Measurements from ENCODE around the gene CDC27.
A peak's percentile ranks its signal among the peaks of the same experiment; 100 is the strongest.

Gene CDC27

DNA sequence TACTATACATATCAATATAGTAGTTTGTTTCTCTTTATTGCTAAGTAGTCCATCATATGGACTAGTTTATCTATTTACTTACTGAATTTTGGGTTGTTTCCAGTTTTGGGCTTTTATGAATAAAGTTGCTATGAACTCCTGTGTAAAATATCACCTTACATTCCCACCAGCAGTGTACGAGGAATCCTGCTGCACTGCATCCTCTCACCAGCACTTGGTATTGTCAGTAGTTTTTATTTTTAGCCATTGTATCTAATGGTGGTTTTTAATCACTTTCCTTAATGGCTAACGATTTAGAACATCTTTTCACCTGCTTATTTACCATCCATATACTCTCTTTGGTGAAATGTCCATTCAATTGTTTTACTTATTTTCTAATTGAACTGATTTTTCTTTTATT is 24.0 kb downstream of the CDC27 start:
- WGBS (ENCODE audit: extremely low coverage, insufficient coverage, low lambda C conversion rate), result no CpG with 5 or more reads among the region's 2 CpGs

DNA sequence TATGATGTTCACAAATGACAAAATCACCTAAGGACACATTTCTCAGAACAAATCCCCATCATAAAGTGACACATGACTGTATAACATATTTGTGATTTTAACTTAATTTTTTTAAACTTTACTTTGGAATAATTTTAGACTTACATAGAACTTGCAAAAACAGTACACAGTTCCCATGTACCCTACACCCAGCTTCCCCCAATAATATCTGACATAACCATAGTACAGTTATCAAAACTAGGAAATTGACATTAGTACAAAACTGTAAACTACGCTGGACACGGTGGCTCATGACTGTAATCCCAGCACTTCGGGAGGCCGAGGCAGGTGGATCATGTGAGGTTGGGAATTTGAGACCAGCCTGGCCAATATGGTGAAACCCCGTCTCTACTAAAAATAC is 24.8 kb downstream of the CDC27 start:
- no peaks in the 10 kb centered on the region for H3K27me3 ChIP-seq (ENCODE audit: insufficient read depth, low read length, poor library complexity)
- no peaks in the 10 kb centered on the region for H3K79me2 ChIP-seq (ENCODE audit: control insufficient read depth, insufficient read depth, low read length)
- DNase-seq, result no peak
- no CpG with 5 or more reads among the region's 5 CpGs for WGBS (ENCODE audit: extremely low coverage, insufficient coverage, low lambda C conversion rate)
- H2BK5ac ChIP-seq (ENCODE audit: low read length), result no peak overlapping the region
- no peak overlapping the region for H4K8ac ChIP-seq (ENCODE audit: low read depth, low read length)
- no peak overlapping the region for H3K27ac ChIP-seq (ENCODE audit: low read depth, low read length)
- no peak overlapping the region for H2BK120ac ChIP-seq (ENCODE audit: low read depth, low read length)
- no peak overlapping the region for H3K23ac ChIP-seq (ENCODE audit: low read length)
- H3K36me3 ChIP-seq (ENCODE audit: control insufficient read depth, insufficient read depth, low read length), result peaks cover under 1% of the 10 kb centered on the region
- no peak overlapping the region for H3K4me2 ChIP-seq (ENCODE audit: low read length)
- H3K4me1 ChIP-seq (ENCODE audit: control insufficient read depth, low read depth, low read length), result peaks cover 3% of the 10 kb centered on the region
- no peak overlapping the region for H2BK15ac ChIP-seq (replicated peaks; ENCODE audit: low read depth)
- H3K4me3 ChIP-seq (ENCODE audit: low read length), result no peak overlapping the region
- no peak overlapping the region for H2AK5ac ChIP-seq (ENCODE audit: low read length)
- H3K4ac ChIP-seq (ENCODE audit: low read depth, low read length), result no peak overlapping the region
- H3K18ac ChIP-seq (ENCODE audit: low read length), result no peak overlapping the region
- H3K56ac ChIP-seq (ENCODE audit: low read length), result no peak overlapping the region
- no peak overlapping the region for H3K9ac ChIP-seq (ENCODE audit: low read length)
- H4K5ac ChIP-seq (ENCODE audit: low read length), result no peak overlapping the region
- no peaks in the 10 kb centered on the region for H3K79me1 ChIP-seq (ENCODE audit: low read length)

More for the DNA sequence above, 24.0 kb downstream of the CDC27 start:
- Histone ChIP-seq H2BK5ac (ENCODE audit: low read length) (no peak overlapping the region), H2BK120ac (ENCODE audit: low read depth, low read length) (no peak overlapping the region), H3K23ac (ENCODE audit: low read length) (no peak overlapping the region), H3K4me2 (ENCODE audit: low read length) (no peak overlapping the region), H3K79me1 (ENCODE audit: low read length) (no peaks in the 10 kb centered on the region), H3K56ac (ENCODE audit: low read length) (no peak overlapping the region), H2BK15ac (replicated peaks; ENCODE audit: low read depth) (no peak overlapping the region), H3K4ac (ENCODE audit: low read depth, low read length) (no peak overlapping the region), H3K79me2 (ENCODE audit: control insufficient read depth, insufficient read depth, low read length) (no peaks in the 10 kb centered on the region), H3K4me3 (ENCODE audit: low read length) (no peak overlapping the region), H4K8ac (ENCODE audit: low read depth, low read length) (no peak overlapping the region), H3K4me1 (ENCODE audit: control insufficient read depth, low read depth, low read length) (peaks cover 3% of the 10 kb centered on the region), H2AK5ac (ENCODE audit: low read length) (no peak overlapping the region), H3K27ac (ENCODE audit: low read depth, low read length) (no peak overlapping the region), H4K5ac (ENCODE audit: low read length) (no peak overlapping the region), H3K9ac (ENCODE audit: low read length) (no peak overlapping the region), H3K27me3 (ENCODE audit: insufficient read depth, low read length, poor library complexity) (no peaks in the 10 kb centered on the region), H3K36me3 (ENCODE audit: control insufficient read depth, insufficient read depth, low read length) (no peaks in the 10 kb centered on the region), H3K18ac (ENCODE audit: low read length) (no peak overlapping the region)
- DNase-seq, result no peak

- Histone ChIP-seq H2BK15ac (replicated peaks; ENCODE audit: low read depth) (no peak overlapping the region), H3K27me3 (ENCODE audit: insufficient read depth, low read length, poor library complexity) (no peaks in the 10 kb centered on the region), H3K79me1 (ENCODE audit: low read length) (no peaks in the 10 kb centered on the region), H3K36me3 (ENCODE audit: control insufficient read depth, insufficient read depth, low read length) (peaks cover 2% of the 10 kb centered on the region), H4K5ac (ENCODE audit: low read length) (no peak overlapping the region), H2BK5ac (ENCODE audit: low read length) (no peak overlapping the region), H3K4me3 (ENCODE audit: low read length) (no peak overlapping the region), H2AK5ac (ENCODE audit: low read length) (no peak overlapping the region), H3K4ac (ENCODE audit: low read depth, low read length) (no peak overlapping the region), H3K23ac (ENCODE audit: low read length) (no peak overlapping the region), H3K18ac (ENCODE audit: low read length) (no peak overlapping the region), H3K4me2 (ENCODE audit: low read length) (no peak overlapping the region), H2BK120ac (ENCODE audit: low read depth, low read length) (no peak overlapping the region), H3K79me2 (ENCODE audit: control insufficient read depth, insufficient read depth, low read length) (no peaks in the 10 kb centered on the region), H3K56ac (ENCODE audit: low read length) (no peak overlapping the region), H3K27ac (ENCODE audit: low read depth, low read length) (no peak overlapping the region), H3K9ac (ENCODE audit: low read length) (no peak overlapping the region), H3K4me1 (ENCODE audit: control insufficient read depth, low read depth, low read length) (no peaks in the 10 kb centered on the region), H4K8ac (ENCODE audit: low read depth, low read length) (no peak overlapping the region)
- no peak for DNase-seq
- no CpG with 5 or more reads among the region's 2 CpGs for WGBS (ENCODE audit: extremely low coverage, insufficient coverage, low lambda C conversion rate)
Measured at GRCh38 chr17:47162013-47162622, 27.0 kb downstream of the CDC27 start.

DNA sequence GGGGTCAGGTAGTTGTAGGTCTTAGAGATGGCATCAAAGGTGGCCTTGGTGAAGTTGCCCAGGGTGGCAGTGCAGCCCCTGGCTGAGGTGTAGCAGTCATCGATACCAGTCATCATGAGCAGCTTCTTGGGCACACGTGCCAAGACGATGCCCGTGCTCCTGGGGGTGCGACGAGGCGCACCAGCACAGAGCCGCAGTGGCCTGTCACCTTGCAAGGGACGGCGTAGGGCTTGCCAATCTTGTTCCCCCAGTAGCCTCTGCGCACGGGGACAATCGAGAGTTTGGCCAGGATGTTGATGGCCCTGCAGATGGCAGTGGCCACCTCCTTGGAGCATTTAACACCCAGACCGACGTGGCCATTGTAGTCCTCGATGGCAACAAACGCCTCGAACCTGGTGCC is 29.8 kb downstream of the CDC27 start:
- Histone ChIP-seq H3K36me3 (ENCODE audit: control insufficient read depth, insufficient read depth, low read length) (peaks cover 2% of the 10 kb centered on the region), H3K9ac (ENCODE audit: low read length) (no peak overlapping the region), H4K5ac (ENCODE audit: low read length) (no peak overlapping the region), H3K4ac (ENCODE audit: low read depth, low read length) (no peak overlapping the region), H2BK120ac (ENCODE audit: low read depth, low read length) (no peak overlapping the region), H3K56ac (ENCODE audit: low read length) (no peak overlapping the region), H3K27me3 (ENCODE audit: insufficient read depth, low read length, poor library complexity) (no peaks in the 10 kb centered on the region), H2BK15ac (replicated peaks; ENCODE audit: low read depth) (no peak overlapping the region), H3K79me2 (ENCODE audit: control insufficient read depth, insufficient read depth, low read length) (no peaks in the 10 kb centered on the region), H3K4me1 (ENCODE audit: control insufficient read depth, low read depth, low read length) (no peaks in the 10 kb centered on the region), H4K8ac (ENCODE audit: low read depth, low read length) (no peak overlapping the region), H2BK5ac (ENCODE audit: low read length) (no peak overlapping the region), H3K23ac (ENCODE audit: low read length) (no peak overlapping the region), H3K18ac (ENCODE audit: low read length) (no peak overlapping the region), H3K4me3 (ENCODE audit: low read length) (no peak overlapping the region), H3K79me1 (ENCODE audit: low read length) (no peaks in the 10 kb centered on the region), H2AK5ac (ENCODE audit: low read length) (no peak overlapping the region), H3K27ac (ENCODE audit: low read depth, low read length) (no peak overlapping the region), H3K4me2 (ENCODE audit: low read length) (no peak overlapping the region)
- WGBS (ENCODE audit: extremely low coverage, insufficient coverage, low lambda C conversion rate), result no CpG with 5 or more reads among the region's 18 CpGs
- no peak for DNase-seq

DNA sequence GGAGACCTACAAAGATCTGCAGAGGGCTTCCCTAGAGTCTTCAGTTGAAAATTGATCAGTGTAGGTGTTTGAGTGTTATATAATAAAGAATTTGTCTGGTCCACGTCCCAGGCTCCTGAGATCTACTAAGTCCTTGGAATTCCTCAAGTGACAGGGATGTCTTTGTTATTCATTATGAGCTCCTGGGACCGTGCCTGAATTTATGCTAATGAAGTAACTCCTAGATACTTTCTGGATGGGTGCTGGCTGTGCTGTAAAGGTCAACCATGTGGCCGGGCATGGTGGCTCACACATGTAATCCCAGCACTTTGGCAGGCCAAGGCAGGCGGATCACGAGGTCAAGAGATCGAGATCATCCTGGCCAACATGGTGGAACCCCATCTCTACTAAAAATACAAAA is 43.7 kb downstream of the CDC27 start:
- no peak overlapping the region for H3K27ac ChIP-seq (ENCODE audit: low read depth, low read length)
- no peak overlapping the region for H4K5ac ChIP-seq (ENCODE audit: low read length)
- H3K36me3 ChIP-seq (ENCODE audit: control insufficient read depth, insufficient read depth, low read length), result no peaks in the 10 kb centered on the region
- H3K79me2 ChIP-seq (ENCODE audit: control insufficient read depth, insufficient read depth, low read length), result no peaks in the 10 kb centered on the region
- H3K27me3 ChIP-seq (ENCODE audit: insufficient read depth, low read length, poor library complexity), result no peaks in the 10 kb centered on the region
- H3K79me1 ChIP-seq (ENCODE audit: low read length), result no peaks in the 10 kb centered on the region
- no peak overlapping the region for H3K9ac ChIP-seq (ENCODE audit: low read length)
- H3K18ac ChIP-seq (ENCODE audit: low read length), result no peak overlapping the region
- H2BK5ac ChIP-seq (ENCODE audit: low read length), result no peak overlapping the region
- no peak overlapping the region for H3K56ac ChIP-seq (ENCODE audit: low read length)
- H2AK5ac ChIP-seq (ENCODE audit: low read length), result no peak overlapping the region
- no CpG with 5 or more reads among the region's 6 CpGs for WGBS (ENCODE audit: extremely low coverage, insufficient coverage, low lambda C conversion rate)
- no peak overlapping the region for H2BK15ac ChIP-seq (replicated peaks; ENCODE audit: low read depth)
- no peak overlapping the region for H3K4ac ChIP-seq (ENCODE audit: low read depth, low read length)
- H3K4me2 ChIP-seq (ENCODE audit: low read length), result no peak overlapping the region
- no peaks in the 10 kb centered on the region for H3K4me1 ChIP-seq (ENCODE audit: control insufficient read depth, low read depth, low read length)
- no peak overlapping the region for H3K23ac ChIP-seq (ENCODE audit: low read length)
- H4K8ac ChIP-seq (ENCODE audit: low read depth, low read length), result no peak overlapping the region
- H3K4me3 ChIP-seq (ENCODE audit: low read length), result no peak overlapping the region
- DNase-seq, result peak; percentile 28
- H2BK120ac ChIP-seq (ENCODE audit: low read depth, low read length), result no peak overlapping the region

DNA sequence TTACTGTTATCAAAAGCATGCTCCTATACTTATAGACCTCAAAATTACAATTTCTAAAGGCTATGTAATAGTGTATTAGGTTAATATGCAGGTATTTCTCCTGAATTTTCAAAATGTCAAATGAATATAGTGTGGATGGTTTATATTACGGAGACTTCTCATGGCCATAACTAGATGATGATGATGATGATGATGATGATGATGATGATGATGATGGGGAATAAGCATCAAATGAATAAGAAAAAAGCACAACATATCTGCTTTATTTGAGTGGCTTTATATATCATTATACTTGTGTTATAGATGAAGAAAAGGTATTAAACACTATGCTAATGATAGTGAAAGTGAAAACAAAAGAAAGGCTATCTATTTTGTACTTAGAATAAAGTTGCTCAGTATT is 53.9 kb downstream of the CDC27 start:
- Histone ChIP-seq H3K9ac (ENCODE audit: low read length) (no peak overlapping the region), H3K23ac (ENCODE audit: low read length) (no peak overlapping the region), H3K4me1 (ENCODE audit: control insufficient read depth, low read depth, low read length) (no peaks in the 10 kb centered on the region), H3K27me3 (ENCODE audit: insufficient read depth, low read length, poor library complexity) (no peaks in the 10 kb centered on the region), H4K5ac (ENCODE audit: low read length) (no peak overlapping the region), H3K4me3 (ENCODE audit: low read length) (no peak overlapping the region), H2BK5ac (ENCODE audit: low read length) (no peak overlapping the region), H2BK120ac (ENCODE audit: low read depth, low read length) (no peak overlapping the region), H2BK15ac (replicated peaks; ENCODE audit: low read depth) (no peak overlapping the region), H3K79me1 (ENCODE audit: low read length) (no peaks in the 10 kb centered on the region), H3K36me3 (ENCODE audit: control insufficient read depth, insufficient read depth, low read length) (peaks cover 1% of the 10 kb centered on the region), H3K56ac (ENCODE audit: low read length) (no peak overlapping the region), H4K8ac (ENCODE audit: low read depth, low read length) (no peak overlapping the region), H3K27ac (ENCODE audit: low read depth, low read length) (no peak overlapping the region), H2AK5ac (ENCODE audit: low read length) (no peak overlapping the region), H3K4ac (ENCODE audit: low read depth, low read length) (no peak overlapping the region), H3K79me2 (ENCODE audit: control insufficient read depth, insufficient read depth, low read length) (no peaks in the 10 kb centered on the region), H3K4me2 (ENCODE audit: low read length) (no peak overlapping the region), H3K18ac (ENCODE audit: low read length) (no peak overlapping the region)
- no CpG with 5 or more reads among the region's 1 CpG for WGBS (ENCODE audit: extremely low coverage, insufficient coverage, low lambda C conversion rate)
- no peak for DNase-seq

All from mesendoderm (in vitro differentiated cells).